HG03135 (cell line): ENCODE data around the gene TMIE.
"Not testable (repeated sequence)": the region's sequence is repeated elsewhere in the genome, so short reads cannot be mapped to it uniquely, and the experiment has no call there.

Source experiments
- ATAC-seq: cut with Tn5 transposase; IDR thresholded peaks from one replicate; pipeline ENCODE4 v1.9.1; 2021; ENCODE audit warnings: mild to moderate bottlenecking, moderate library complexity; ENCODE audit not compliant: unreplicated experiment

The TMIE gene

DNA sequence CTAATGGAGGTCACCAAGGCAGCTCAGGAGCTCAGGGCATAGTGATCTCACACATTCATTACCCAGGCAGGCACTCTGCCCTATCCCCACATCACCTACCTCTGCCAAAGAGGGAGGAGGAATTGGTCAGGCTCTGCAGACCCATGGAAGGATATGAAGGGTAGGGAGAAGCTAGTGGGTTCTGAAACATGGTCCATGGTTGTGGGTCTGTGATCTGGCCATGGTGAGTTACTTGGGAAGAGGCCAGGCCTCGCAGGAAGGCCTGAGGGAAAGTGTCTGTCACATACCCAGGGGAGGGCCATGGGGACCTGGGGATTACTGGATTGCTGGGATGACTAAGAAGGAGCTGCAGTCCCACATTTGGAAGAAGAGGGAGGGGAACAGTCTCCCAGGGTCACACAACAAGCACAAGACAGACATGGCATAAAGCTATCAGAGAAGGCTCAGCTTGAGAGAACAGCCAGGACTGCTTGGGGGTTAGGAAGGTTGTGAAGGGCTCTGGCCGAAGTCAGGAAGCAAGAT is 17.9 kb downstream of the TMIE start:
- ATAC-seq, result no peak

DNA sequence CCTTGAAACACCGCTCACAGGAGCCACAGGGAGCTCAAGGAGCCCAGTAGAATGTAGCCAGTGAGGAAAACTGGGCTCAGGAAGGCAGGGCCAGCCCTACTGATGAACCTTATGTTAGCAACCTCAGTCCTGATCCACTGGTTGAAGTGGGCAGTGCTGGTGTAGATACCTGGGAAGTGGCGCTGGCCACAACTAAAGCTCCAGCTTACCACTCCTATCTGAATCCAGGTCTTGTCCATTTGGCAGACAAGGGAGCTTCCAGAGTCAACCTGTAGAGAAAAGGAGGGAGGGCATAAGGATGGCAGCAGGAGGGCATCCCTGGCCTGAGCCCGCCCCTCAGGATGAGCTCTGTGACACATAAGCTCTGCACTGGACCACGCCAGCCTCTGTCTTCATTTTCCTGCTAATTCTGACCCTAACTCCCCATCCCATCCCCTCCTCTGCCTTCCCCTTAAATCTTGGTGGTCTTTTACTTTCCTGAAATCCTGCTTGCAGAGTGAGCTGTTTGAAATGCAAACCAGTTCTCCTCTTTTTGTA is 18.6 kb downstream of the TMIE start:
- no peak for ATAC-seq

DNA sequence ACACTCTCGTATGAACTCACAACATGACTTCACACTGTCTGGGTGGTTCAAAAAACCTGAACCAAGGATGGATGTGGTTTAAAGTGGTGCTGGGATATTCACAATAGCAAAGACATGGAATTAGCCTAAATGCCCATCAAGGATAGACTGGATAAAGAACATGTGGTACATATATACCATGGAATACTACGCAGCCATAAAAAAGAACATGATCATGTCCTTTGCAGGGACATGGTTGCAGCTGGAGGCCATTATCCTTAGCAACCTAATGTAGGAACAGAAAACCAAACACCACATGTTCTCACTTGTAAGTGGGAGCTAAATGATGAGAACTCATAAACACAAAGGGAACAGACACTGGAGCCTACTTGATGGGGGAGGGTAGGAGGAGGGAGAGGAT is 19.8 kb downstream of the TMIE start:
- ATAC-seq, result no peak

DNA sequence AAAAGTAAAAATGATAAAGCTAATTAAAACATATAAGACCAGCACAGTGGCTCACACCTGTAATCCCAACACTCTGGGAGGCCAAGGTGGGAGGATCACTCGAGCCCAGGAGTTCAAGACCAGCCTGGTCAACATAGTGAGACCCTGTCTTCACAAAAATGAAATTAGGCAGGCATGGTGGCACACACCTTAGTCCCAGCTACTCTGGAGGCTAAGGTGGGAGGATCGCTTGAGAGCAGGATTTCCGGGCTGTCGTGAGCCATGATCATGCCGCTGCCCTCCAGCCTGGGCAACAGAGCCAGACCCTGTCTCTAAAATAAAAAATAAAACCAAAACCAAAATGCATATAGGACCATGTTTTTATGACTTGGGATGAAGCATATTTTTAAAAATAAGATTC is 21.3 kb downstream of the TMIE start:
- no peak for ATAC-seq

DNA sequence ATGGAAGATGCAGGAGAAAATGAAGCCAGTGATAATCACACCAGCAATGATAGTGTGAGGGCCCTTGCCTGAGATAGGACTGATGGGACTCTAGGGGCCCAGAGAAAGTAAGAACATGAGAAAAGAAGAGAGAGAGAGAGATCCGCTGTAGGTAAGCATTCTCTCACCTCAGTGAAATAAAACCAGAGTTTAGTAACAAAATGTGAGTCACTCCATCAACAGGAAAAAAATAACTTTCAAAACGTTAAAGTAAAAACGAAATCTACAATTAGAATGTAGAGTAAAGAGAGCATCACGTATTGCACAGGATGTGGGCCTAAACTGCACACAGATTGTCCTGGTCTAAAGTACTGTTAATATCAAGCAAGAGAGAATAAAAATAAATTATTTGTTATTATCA is 23.2 kb downstream of the TMIE start:
- no peak for ATAC-seq

DNA sequence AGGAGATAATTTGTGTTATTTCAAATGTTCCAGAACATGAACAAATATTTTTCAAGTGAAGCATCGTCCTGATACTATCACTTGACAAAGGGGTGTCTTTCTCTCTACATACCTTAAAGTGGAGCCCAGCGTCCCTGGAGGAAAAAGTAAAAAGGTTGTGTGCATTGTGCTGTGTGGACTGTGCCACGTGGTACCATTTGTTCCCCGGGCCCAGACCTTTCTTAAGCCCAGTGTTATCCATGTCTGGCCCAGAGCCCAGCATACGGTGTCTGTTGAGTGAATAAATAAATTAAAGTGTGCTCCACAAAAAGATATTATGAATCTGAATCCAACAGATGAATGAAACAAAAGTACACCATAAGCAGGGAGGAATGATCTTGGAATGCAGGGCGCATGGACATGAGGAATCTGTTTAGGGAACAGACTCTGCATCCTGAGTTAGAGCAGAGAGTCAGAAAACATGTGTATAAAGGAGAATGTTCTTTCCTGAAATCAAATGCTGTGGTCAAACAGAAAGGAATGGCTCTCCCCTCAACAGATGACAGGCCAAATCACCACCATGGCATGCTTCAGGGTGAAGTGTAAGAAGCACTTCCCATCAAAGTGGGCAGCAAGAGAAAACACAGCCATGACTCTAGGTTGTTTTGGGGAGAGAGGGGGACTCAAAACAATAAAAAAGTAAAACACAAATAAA is 24.6 kb downstream of the TMIE start:
- ATAC-seq, result no peak

DNA sequence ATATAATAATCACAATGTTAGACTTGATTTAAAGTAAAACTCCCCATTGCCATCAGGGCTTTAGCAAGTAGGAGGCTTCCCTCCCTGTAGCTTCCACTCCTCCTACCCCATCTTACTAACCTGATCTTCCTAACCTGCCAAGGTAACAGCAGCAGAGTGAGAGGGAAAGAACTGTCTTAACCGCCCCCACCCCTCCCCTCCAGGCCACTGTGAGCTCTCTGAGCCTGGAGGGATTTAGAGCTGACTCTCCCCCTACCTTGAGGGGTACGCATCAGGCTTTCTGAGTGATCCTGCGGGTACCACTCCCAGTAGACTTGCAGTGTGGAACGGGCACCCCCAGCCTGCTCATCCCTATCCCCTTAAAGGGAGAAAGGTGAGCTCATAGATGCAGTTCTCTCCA is 27.8 kb downstream of the TMIE start:
- ATAC-seq, result no peak

DNA sequence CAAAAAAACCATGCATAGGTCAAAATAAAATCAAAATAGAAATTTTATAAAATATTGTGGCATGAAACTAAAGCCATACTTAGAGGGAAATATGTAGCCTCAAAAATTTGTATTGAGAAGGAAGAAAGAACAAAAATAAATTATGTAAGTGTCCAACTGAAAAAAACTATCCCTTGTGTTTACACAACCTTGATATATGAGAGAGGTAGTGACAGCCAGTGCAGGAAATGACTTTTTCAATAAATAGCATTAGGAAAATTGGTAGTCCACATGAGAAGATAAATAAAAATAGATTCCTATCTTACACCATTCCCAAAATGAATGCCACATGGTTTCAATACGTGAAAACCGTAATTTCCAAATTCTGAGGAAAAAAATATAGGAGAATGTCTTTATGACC is 29.6 kb downstream of the TMIE start:
- ATAC-seq, result no peak

DNA sequence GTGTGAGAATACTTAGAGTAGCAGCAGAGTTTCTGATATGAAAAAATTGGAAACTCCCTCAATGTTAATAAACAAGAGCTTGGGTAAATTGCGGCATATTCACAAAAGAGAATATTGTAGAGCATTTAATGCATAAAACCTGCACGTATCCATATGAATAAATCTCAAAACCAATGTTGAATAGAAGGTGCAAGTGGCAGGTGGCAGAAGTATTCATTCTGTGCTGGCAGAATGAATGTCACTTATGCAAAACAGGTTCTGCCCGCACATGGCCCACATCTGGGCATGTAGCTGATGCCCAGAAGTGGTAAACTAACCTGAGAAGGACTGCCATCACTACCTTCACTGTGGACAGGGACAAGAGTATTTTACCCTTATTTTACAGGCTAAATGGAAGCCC is 30.6 kb downstream of the TMIE start:
- ATAC-seq, result no peak

DNA sequence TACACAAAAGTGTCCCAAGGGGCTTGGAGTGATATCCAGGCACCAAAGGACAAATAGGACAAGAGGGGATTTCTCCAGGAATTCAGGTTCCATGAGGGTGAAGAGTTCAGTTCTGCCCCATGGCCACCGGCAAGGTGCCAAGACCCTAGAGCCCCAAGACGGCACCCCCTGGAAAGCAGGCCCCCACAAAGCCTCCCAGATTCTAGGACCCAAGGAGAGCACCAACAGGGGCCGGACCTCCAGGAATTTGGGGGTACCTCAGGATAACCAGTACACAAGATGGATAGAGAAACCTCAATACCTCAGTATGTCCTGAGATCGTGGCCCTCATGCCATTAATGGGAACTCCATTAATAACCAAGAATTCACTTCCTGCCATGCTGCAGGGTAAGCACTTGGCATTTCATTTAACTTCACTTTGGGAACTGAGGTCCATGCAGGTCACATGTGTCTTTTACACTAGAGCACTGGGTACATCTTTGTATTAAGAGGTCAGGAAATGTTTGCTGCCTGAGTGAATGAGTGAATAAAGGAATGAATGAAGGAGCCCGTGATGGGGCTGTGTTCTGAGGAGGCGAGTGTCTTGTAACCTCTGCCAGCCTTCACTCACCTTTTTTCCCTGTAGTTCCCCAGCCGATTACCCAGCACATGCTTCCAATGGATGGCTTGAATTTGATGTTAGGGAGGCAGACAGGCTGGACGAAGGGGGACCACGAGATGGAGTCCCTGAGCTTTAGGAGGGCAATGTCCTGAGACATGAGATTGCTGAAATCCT is 32.0 kb downstream of the TMIE start:
- ATAC-seq, result no peak

DNA sequence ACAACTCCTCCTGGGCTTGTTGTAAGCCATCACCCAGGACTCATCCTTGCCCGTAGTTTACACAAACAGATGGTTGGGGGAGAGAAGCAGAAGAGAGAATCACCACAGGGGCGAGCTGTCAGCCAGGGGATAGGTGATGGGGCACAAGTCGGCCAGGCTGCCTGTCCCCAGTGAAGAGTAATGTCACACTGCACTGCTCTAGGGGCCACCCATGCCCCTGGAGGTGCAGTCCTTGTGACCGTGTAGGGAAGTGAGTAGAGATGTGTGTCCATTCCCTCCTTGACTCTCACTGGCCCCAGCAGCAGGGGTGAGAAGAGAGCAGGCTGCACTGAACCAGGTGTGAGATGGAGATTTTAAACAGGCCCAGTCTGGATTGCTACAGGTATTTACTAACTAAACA is 33.6 kb downstream of the TMIE start:
- ATAC-seq, result no peak

DNA sequence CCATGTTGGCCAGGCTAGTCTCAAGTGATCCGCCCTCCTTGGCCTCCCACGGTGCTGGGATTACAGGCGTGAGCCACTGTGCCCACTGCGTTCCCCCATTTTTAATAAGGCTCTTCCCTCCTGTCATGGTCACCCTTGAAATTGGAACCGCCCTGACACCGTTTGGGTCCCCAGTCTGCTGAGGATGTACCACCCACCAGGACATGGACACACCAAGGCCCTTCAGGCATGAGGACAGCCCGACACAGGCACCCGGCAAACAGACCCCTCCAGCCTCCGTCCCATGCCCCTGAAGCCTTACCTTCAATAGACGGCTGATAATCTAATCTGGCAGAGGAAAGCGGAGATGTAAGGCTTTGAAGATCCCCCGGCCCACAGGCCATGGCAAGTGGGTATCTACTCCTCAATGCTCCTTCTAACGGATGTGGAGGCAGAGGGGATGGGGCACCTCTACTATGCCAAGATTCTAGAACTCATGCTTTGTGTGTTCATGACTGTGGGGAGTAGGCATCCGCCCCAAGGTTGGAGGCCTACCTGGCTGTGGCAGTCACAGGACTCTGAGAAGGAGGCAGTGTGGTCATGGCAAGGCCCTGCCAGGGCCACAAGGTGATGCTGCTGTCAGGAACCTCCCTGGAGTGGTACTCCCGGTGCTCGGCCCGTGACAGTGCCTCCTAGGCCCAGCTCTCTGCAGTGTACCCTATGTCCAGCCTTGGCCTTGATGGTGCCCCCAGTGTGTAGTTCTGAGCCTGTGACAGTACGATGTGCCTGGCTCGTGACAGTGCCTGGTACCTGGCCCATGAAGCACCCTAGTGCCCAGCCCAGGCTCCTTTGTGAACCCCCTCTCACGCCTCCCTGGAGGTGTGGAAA is 35.0 kb downstream of the TMIE start:
- ATAC-seq, result no peak

DNA sequence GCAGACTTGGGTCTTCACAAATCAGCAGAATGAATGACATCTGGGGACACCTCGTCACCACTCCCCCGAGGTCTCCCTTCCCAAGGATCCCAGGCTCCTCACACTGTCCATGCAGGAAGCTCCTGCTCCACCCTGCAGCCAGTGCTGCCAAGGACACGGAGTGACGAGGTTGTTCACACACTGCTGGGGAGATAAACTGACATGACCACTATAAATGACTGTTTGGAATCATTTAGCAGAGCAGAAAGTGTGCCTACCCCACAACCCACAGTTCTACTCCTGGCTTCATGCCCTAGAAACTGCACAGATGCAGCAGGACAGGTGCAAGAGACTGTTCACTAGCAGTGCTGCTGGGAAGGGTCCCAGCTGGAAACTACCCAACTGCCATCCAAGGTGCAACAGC is 36.1 kb downstream of the TMIE start:
- no peak for ATAC-seq

DNA sequence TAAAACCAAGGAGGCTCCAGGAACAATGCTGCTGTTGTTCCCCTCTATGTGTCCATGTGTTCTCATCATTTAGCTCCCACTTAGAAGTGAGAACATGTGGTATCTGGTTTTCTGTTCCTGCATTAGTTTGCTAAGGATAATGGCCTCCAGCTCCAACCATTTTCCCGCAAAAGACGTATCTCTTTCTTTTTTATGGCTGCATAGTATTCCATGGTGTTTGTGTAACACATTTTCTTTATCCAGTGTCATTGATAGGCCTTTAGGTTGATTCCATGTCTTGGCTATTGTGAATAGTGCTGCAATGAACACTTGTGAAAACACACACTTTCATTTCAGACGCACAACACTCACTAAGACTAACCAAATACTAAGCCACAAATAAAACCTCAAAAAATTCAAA is 38.4 kb downstream of the TMIE start:
- not testable (repeated sequence) for ATAC-seq

DNA sequence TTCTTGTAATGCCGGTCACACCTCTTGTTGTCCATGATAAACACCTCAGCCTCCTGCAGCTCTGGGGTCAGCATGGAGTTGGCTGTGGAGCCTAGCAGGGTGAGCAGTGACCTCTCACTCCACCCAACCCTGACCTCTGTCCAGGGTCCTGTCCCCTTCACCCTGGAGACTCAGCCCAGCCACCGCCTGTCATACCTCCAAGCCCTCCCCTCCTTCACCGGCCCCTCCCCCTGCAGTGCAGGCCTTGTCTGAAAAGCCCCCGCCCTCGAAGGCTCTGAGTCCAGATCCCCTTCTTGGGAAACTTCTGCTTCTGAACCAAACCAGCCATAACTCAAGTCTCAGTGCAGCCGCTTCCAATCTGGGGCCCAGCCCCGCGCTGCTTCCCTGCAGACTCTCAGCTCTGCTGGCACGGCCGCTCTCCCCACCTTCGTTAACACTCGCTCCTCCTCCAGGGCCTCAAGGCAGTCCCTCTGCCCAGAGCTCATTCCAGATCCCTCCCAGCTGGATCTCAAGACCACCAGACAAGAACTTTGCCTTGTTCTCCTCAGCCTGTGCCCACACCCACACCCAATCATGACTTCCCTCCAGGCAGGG is 41.9 kb downstream of the TMIE start:
- no peak for ATAC-seq

DNA sequence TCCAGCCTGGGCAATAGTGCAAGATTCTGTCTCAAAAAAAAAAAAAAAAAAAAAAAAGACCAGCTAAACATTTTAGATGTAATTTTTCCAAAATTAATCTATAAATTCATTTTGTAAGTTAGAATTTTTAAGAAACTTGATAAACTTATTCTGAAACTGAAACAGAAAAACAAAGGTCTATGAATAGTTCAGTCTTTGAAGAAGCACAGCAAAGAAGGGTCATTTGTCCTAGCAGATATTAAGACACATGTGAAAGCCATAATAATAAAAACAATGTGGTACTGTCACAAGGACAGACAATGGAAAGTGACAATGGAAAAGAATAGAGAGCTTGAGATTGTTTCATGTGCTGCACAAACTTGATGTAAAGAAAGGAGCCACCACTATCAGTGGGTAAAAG is 45.5 kb downstream of the TMIE start:
- no peak for ATAC-seq

DNA sequence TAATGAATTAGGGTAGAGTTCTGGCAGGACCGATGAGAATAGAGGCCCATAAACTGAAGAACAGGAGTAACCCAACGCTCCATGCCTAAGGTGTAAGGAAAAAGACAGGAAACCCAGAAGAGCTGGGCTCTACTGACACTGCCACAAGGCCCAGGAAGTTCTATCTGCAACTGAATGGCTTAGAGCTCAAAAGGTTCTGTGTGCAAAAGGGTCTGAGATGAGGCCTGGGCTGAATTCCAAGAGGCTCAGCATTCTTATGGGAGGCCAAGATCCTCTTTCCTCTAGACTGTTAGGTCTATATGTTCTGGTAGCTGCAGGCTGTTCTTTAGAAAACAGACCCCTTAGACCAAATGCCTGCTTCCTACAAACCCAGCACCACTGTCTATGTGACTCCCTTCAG is 47.0 kb downstream of the TMIE start:
- ATAC-seq, result no peak

DNA sequence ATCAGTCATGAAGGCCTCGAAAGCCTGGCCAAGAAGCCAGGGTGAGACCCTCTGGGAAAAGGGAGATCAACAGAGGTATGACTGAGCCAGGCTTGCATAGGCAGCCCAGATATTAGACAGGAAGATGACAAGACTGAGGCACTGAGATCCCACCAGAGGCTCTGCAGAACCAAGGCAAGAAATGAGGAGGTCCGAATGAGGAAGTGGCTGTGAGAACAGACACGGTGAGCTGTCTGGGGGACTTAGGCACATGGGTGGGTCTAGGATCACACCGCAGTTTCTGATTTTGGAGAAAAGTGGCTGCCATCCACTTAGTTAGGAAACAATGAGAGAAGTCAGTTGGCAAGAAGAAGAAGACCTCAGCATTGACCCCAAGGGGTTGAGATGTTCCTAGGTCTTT is 47.9 kb downstream of the TMIE start:
- no peak for ATAC-seq

DNA sequence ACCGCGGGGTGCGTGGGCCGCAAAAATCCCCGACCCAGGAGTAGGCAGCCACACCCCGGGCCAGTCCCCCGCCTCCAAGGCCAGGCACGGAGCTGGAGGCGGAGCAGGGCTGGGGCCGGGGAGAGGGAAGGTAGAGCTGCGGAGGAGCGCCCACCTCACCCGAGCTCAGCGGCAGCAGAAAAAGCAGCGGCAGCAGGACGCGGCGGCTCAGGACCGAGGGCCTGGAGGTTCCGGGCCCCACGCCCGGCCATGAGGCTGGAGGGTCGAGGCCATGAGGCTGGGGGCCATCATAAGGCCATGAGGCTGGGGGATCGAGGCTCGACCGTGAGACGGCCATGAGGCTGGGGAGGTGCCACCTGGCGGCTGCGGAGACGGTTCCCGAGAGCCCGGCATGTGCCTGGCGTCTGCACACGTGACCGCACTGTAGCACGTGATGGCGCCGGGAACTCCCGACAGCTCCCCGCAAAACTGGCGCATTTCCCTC is 49.4 kb downstream of the TMIE start:
- no peak for ATAC-seq

DNA sequence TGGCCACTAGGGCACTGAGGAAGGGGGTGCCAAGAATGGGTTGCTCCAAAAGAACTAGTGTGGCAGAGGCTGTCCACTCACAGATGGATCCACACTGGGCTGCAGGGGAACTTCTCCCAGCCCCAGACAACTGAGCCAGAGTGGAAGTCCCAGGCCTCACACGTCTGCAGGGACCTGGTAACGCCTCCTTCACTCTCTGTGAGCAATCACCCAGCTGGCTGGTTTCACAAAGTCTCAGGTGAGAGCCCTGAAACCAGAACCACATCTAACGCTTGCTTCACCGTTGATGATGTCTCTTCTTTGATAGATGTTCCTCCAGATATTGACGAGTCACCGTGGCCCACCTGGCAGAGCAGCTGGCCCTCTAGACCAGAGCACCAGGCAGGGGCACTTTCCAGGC is 51.9 kb downstream of the TMIE start:
- ATAC-seq, result not testable (repeated sequence)

DNA sequence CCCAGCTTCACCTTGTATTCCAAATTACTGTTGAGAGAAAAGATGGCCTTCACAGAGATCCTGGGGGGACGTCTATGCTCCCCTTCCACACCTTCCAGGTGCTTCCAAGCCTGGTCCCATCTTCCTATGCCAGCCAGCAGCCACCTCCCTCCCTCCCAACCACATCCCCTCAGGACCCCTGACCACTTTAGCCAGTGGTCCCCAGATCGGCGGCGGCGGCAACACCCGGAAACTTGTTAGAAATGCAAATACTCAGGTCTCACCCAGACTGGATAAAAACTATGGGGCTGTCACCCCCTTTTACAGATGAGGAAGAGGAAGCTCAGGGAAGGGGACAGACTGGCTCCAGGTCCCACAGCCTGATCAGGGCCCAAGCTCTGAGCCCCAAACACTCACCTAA is 54.5 kb downstream of the TMIE start:
- ATAC-seq, result no peak
